ENCODE data around the gene EMSY. TPM values are rescaled to one million over a fixed set of nuclear protein-coding genes. Genes with fewer than 3 reads are reported as not detected.

EMSY gene
- total and polyA plus RNA-seq, 2 of the 8 experiments (the other 6 are each of a cell fraction or from before 2014, with no cell fraction given): 29.6 to 34.6 TPM

DNA sequence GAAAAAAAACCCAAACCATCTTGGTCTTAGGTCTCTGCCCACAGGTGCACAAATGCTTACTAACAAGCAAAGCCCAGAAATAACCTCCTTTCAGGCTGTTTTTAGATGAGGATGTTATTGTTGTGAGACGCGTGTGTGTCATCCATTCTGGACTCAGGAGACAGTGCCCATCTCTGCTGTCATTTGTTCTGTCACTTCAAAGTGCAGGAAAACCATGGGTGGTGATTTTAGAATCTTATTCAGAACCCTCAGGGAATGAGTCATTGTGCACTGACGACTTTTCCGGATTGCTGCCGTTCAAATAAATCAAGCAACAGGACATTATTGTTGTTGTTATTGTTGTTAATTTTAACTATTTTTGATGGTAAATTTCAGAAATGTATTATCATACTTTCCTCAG is 115.4 kb downstream of the EMSY start:
- Histone ChIP-seq H4K91ac (replicated peaks; ENCODE audit: insufficient read length, low read length) (no peak overlapping the region), H4K20me1 (replicated peaks in 1 of 2; ENCODE audit: control insufficient read depth in 1 of 2, insufficient read depth in 2 of 2, low read length in 2 of 2) (no peaks in the 10 kb centered on the region), H4K8ac (ENCODE audit: extremely low read depth, insufficient read depth, low read length) (no peak overlapping the region), H3K79me2 (ENCODE audit: control insufficient read depth in 1 of 2, insufficient read depth in 2 of 2, low read length in 2 of 2) (no peaks in the 10 kb centered on the region), H3K9me3 (ENCODE audit: insufficient read depth in 2 of 2, low read depth in 1 of 2, low read length in 1 of 2) (no peaks in the 10 kb centered on the region), H3K56ac (replicated peaks; ENCODE audit: insufficient read length, low read depth, low read length) (no peak overlapping the region), H3K9ac (replicated peaks in 1 of 4; ENCODE audit: extremely low read depth in 1 of 4, low read depth in 3 of 4, low read length in 3 of 4) (no peak overlapping the region), H3K79me1 (ENCODE audit: low read depth, low read length) (no peaks in the 10 kb centered on the region), H2AFZ (ENCODE audit: low read length) (no peak overlapping the region), H2AK5ac (ENCODE audit: low read depth, low read length) (no peak overlapping the region), H2BK5ac (ENCODE audit: low read depth, low read length) (no peak overlapping the region), H3K27ac (ENCODE audit: low read depth, low read length) (no peak overlapping the region), H3K23ac (ENCODE audit: insufficient read length) (no peak overlapping the region), H4K5ac (ENCODE audit: insufficient read length, low read depth, low read length) (no peak overlapping the region), H3K23me2 (ENCODE audit: low read depth, low read length) (no peaks in the 10 kb centered on the region), H2BK12ac (ENCODE audit: low read depth, low read length) (no peak overlapping the region), H2BK120ac (replicated peaks; ENCODE audit: low read depth, low read length) (no peak overlapping the region), H2BK15ac (ENCODE audit: low read length) (no peak overlapping the region), H3K27me3 (replicated peaks in 1 of 4; ENCODE audit: control insufficient read depth in 3 of 4, extremely low read depth in 1 of 4, insufficient read depth in 3 of 4, low read length in 3 of 4) (no peaks in the 10 kb centered on the region), H3K36me3 (ENCODE audit: control insufficient read depth in 2 of 4, insufficient read depth in 4 of 4, low read length in 3 of 4) (no peaks in the 10 kb centered on the region), H2BK20ac (ENCODE audit: low read length) (no peak overlapping the region), H3K18ac (ENCODE audit: extremely low read depth, low read length) (no peak overlapping the region), H3K4ac (replicated peaks; ENCODE audit: insufficient read length, low read depth, low read length) (no peak overlapping the region), H3K14ac (ENCODE audit: insufficient read length) (no peak overlapping the region), H3K4me2 (ENCODE audit: insufficient read depth in 1 of 2, low read depth in 2 of 2, low read length in 2 of 2) (no peak overlapping the region), H3K4me3 (ENCODE audit: extremely low read depth in 1 of 4, insufficient read depth in 2 of 4, low read depth in 3 of 4, low read length in 4 of 4) (no peak overlapping the region), H3K4me1 (replicated peaks in 1 of 4; ENCODE audit: control insufficient read depth in 3 of 4, insufficient read depth in 4 of 4, low read length in 3 of 4) (peaks cover 0 to under 1% (median 0%) of the 10 kb centered on the region in 4 experiments; a peak in 1 of 7 replicates)
- FAIRE-seq (no peak), DNase-seq (ENCODE audit: low read depth in 1 of 2, low spot score in 2 of 2) (no peak)
- WGBS, 2 experiments (ENCODE audit: extremely low coverage in 1 of 2, insufficient coverage in 1 of 2, insufficient read length in 1 of 2, insufficient replicate concordance in 2 of 2, low coverage in 1 of 2, low lambda C conversion rate in 2 of 2, missing lambda C conversion rate in 1 of 2): 91% methylated on average over 5 of the region's 5 CpGs; no CpG with 5 or more reads in 1 of the 2 experiments
- TF ChIP-seq SIN3A (conservative IDR thresholded peaks at IDR 0.05 in 1 of 2, IDR thresholded peaks at IDR 0.05 in 1 of 2; ENCODE audit: low read depth in 1 of 2, low read length in 2 of 2) (no peak), EGR1 (IDR thresholded peaks at IDR 0.05; ENCODE audit: borderline replicate concordance, low read depth, low read length) (no peak), RFX5 (IDR thresholded peaks at IDR 0.05; ENCODE audit: borderline replicate concordance, low read depth, low read length) (no peak), TAF1 (IDR thresholded peaks at IDR 0.05; ENCODE audit: low read depth, low read length) (no peak), SAP30 (IDR thresholded peaks at IDR 0.05; ENCODE audit: insufficient read depth, insufficient replicate concordance, low read length) (no peak), TAF7 (optimal IDR thresholded peaks at IDR 0.05; ENCODE audit: borderline replicate concordance, low read depth, low read length) (no peak)
- TF ChIP-seq, protein P1, sequence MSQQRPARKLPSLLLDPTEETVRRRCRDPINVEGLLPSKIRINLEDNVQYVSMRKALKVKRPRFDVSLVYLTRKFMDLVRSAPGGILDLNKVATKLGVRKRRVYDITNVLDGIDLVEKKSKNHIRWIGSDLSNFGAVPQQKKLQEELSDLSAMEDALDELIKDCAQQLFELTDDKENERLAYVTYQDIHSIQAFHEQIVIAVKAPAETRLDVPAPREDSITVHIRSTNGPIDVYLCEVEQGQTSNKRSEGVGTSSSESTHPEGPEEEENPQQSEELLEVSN (IDR thresholded peaks at IDR 0.05): no peak
- TF ChIP-seq, protein P2, sequence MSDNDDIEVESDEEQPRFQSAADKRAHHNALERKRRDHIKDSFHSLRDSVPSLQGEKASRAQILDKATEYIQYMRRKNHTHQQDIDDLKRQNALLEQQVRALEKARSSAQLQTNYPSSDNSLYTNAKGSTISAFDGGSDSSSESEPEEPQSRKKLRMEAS (IDR thresholded peaks at IDR 0.05): no peak
- POLR2A ChIA-PET (ENCODE audit: partially characterized antibody): no interaction called here
- CTCF ChIA-PET (ENCODE audit: partially characterized antibody): interaction anchor here (0.6 to 1.9 kb wide), 4 partner anchors 38 to 517 kb away, joined by 3 to 5 read pairs (median 3); no protein-coding TSS in a partner anchor
